K562 (cell line): ENCODE data around the gene ZNF235. TPM values are rescaled to one million over a fixed set of nuclear protein-coding genes. Genes with fewer than 3 reads are reported as not detected.

Experiments used
- ARID3A ChIP-seq: IDR thresholded peaks from 2 replicates; pipeline ENCODE4 v1.6.1; 2012; ENCODE audit warnings: low read depth, low read length, improper control_type of control experiment, borderline replicate concordance
- CTCF ChIP-seq, 3 experiments: IDR thresholded peaks in 2 of 3; conservative IDR thresholded peaks in 1 of 3; 2 replicates each; pipeline ENCODE4 v1.5.1; 2011 to 2012; ENCODE audit warnings: low read length in 3 of 3, mild to moderate bottlenecking in 3 of 3, control low read depth in 2 of 3, improper control_type of control experiment in 1 of 3, inconsistent platforms in 1 of 3, low read depth in 1 of 3, mixed read lengths in 1 of 3, moderate library complexity in 1 of 3; ENCODE audit not compliant: insufficient read depth in 2 of 3
- E2F5 ChIP-seq: sonication (generic); formaldehyde crosslinking; IDR thresholded peaks from 2 replicates; pipeline ENCODE4 v1.8.0; 2022; ENCODE audit warnings: mild to moderate bottlenecking, missing genetic modification reagents
- ETS1 ChIP-seq: conservative IDR thresholded peaks from 2 replicates; pipeline ENCODE4 v1.6.1; 2011; ENCODE audit warnings: low read depth, mild to moderate bottlenecking, low read length; ENCODE audit not compliant: control insufficient read depth
- HIVEP1 ChIP-seq: fragments of 250-450 bp; sonication (Bioruptor Pico); IDR thresholded peaks from 2 replicates; pipeline ENCODE4 v1.4.0; 2020; ENCODE audit warnings: mild to moderate bottlenecking
- HMG20B ChIP-seq: fragments of 250-450 bp; sonication (Bioruptor Pico); IDR thresholded peaks from 2 replicates; pipeline ENCODE4 v1.5.0; 2021; ENCODE audit warnings: mild to moderate bottlenecking
- MIER1 ChIP-seq: fragments of 450-650 bp; IDR thresholded peaks from 2 replicates; pipeline ENCODE4 v1.6.1; 2016; ENCODE audit warnings: antibody characterized with exemption, mild to moderate bottlenecking, low read depth
- USF2 ChIP-seq: sonication (generic); formaldehyde crosslinking; IDR thresholded peaks from 2 replicates; pipeline ENCODE4 v1.5.0; 2020; ENCODE audit warnings: missing genetic modification reagents
- polyA plus RNA-seq, 8 experiments: library from polyadenylated mRNA; depleted of rRNA in 4 of 8; stranded (reverse) in 5 of 8; unstranded in 3 of 8; fragments of >200 nt; fragmentation: Nextera tagmentation in 2 of 8; fragmentation: Illumina TruSeq in 1 of 8; extraction: Ambion mirVana in 2 of 8; extraction: Trizol in 1 of 8; gene quantifications; 2 replicates each; pipeline versions ENCODE4 v1.2.1 to v1.2.3, GENCODE V29; 2011 to 2014; ENCODE audit warnings: inconsistent platforms in 1 of 8, missing spikeins in 1 of 8
- total RNA-seq, 7 experiments: library from RNA; depleted of rRNA in 6 of 7; stranded (reverse); fragments of >200 nt in 6 of 7; fragmentation: Illumina TruSeq in 2 of 7; extraction: Trizol in 2 of 7; gene quantifications; 2 replicates each; pipeline versions ENCODE4 v1.2.1 to v1.2.3, GENCODE V29; 2011 to 2021; ENCODE audit warnings: low replicate concordance in 1 of 7

ZNF235 gene
- total and polyA plus RNA-seq, 9 of the 15 experiments (the other 6 are each of a cell fraction or from before 2014, with no cell fraction given), result 0.68 to 2.9 (median 1.3) TPM

GRCh38 chr19:44277331-44277730 is 27.5 kb downstream of the ZNF235 start (continued):
- no peak for TF ChIP-seq ETS1
- TF ChIP-seq MIER1, result no peak
- no peak for TF ChIP-seq HMG20B (CRISPR knock-in tag)
- TF ChIP-seq USF2 (CRISPR knock-in tag), result no peak
- no peak for TF ChIP-seq HIVEP1 (CRISPR knock-in tag)
- no peak for TF ChIP-seq E2F5 (CRISPR knock-in tag)
- no peak for TF ChIP-seq ARID3A
- no peak for TF ChIP-seq CTCF (IDR thresholded peaks at IDR 0.05 in 2 of 3, conservative IDR thresholded peaks at IDR 0.05 in 1 of 3; ENCODE audit: insufficient read depth in 2 of 3, low read depth in 1 of 3, low read length in 3 of 3)
- TF ChIP-seq, all 486 proteins: peak for 0
